Measurements from ENCODE around the gene AATF. TPM values are rescaled to one million over a fixed set of nuclear protein-coding genes. Genes with fewer than 3 reads are reported as not detected.

Gene AATF
- total and polyA plus RNA-seq, 9 of the 15 experiments (the other 6 are each of a cell fraction or from before 2014, with no cell fraction given), result 34.5 to 133 (median 90.1) TPM

GRCh38 chr17:37068266-37068665 is 119.5 kb downstream of the AATF start:
- intact Hi-C loops (cut with micrococcal nuclease), result no loop called here
- 3% methylated on average over 9 of the region's 10 CpGs for WGBS (ENCODE audit: insufficient coverage, low coverage, missing lambda C conversion rate)
- DNase-seq (ENCODE audit: extremely low read depth in 1 of 4, low spot score in 3 of 4) (no peak), FAIRE-seq (no peak), ATAC-seq (no peak)
- Histone ChIP-seq H3K4me1 (replicated peaks in 1 of 2; ENCODE audit: control insufficient read depth in 2 of 2, insufficient read depth in 2 of 2, low read length in 2 of 2) (peaks cover 0 to 12% of the 10 kb centered on the region in 2 experiments; a peak in 2 of 5 replicates), H3K79me2 (ENCODE audit: control insufficient read depth, insufficient read depth, low read length) (no peaks in the 10 kb centered on the region), H3K4me3 (no peak overlapping the region), H3K9me3 (replicated peaks; ENCODE audit: control insufficient read depth, insufficient read depth, low read depth, low read length) (peaks cover 2% of the 10 kb centered on the region; the same call in 1 of the 2 replicates), H3K27me3 (ENCODE audit: control insufficient read depth in 2 of 2, insufficient read depth in 2 of 2, low read length in 2 of 2) (peaks cover 49 to 64% of the 10 kb centered on the region in 2 experiments), H2AFZ (ENCODE audit: low read depth, low read length) (no peak overlapping the region), H3K27ac (ENCODE audit: extremely low read depth, low read depth, low read length) (no peak overlapping the region), H3K4me2 (ENCODE audit: insufficient read depth, low read length) (no peak overlapping the region), H4K20me1 (replicated peaks; ENCODE audit: control insufficient read depth, insufficient read depth, low read length) (peaks cover 14% of the 10 kb centered on the region; the same call in 1 of the 2 replicates), H3K36me3 (ENCODE audit: control insufficient read depth, insufficient read depth, low read length) (no peaks in the 10 kb centered on the region), H3K9ac (ENCODE audit: insufficient read depth in 1 of 2, low read depth in 2 of 2, low read length in 2 of 2) (no peak overlapping the region), H3K9me1 (ENCODE audit: control insufficient read depth, insufficient read depth, low read length) (no peaks in the 10 kb centered on the region)
- TF ChIP-seq SLC30A9 (CRISPR knock-in tag; IDR thresholded peaks at IDR 0.05), result no peak
- TF ChIP-seq ZC3H4 (CRISPR knock-in tag; IDR thresholded peaks at IDR 0.05; ENCODE audit: borderline replicate concordance), result no peak
- no peak for TF ChIP-seq CHD1 (IDR thresholded peaks at IDR 0.05; ENCODE audit: low read length)
- no peak for TF ChIP-seq RBM34 (IDR thresholded peaks at IDR 0.05; ENCODE audit: borderline replicate concordance, insufficient read depth, low read length)
- no peak for TF ChIP-seq SFPQ (IDR thresholded peaks at IDR 0.05; ENCODE audit: low read depth, low read length)
- TF ChIP-seq FOXJ3 (CRISPR knock-in tag; IDR thresholded peaks at IDR 0.05), result no peak
- TF ChIP-seq MTA2 (IDR thresholded peaks at IDR 0.05; ENCODE audit: low read depth), result no peak
- no peak for TF ChIP-seq IRF2 (CRISPR knock-in tag; IDR thresholded peaks at IDR 0.05)
- no peak for TF ChIP-seq DIDO1 (tag; IDR thresholded peaks at IDR 0.05; ENCODE audit: low read depth)
- no peak for TF ChIP-seq ZEB2 (IDR thresholded peaks at IDR 0.05)
- no peak for TF ChIP-seq ZNF124 (CRISPR knock-in tag; IDR thresholded peaks at IDR 0.05)
- no peak for TF ChIP-seq MXD1 (CRISPR knock-in tag; IDR thresholded peaks at IDR 0.05; ENCODE audit: borderline replicate concordance, poor library complexity, severe bottlenecking)
- TF ChIP-seq SIX5 (IDR thresholded peaks at IDR 0.05; ENCODE audit: borderline replicate concordance in 1 of 2, insufficient read depth in 1 of 2, low read depth in 1 of 2, low read length in 2 of 2), result no peak
- TF ChIP-seq PCBP1 (IDR thresholded peaks at IDR 0.05; ENCODE audit: low read depth, low read length, poor library complexity, severe bottlenecking), result no peak
- in situ Hi-C loops (cut with MboI), result no loop called here
- no TSS peak for BruUV-seq (replicated peaks)
- CTCF ChIA-PET (ENCODE audit: low intra/inter-chr PET ratio), result no interaction called here
- POLR2A ChIA-PET, result interaction anchor here (1.1 to 1.3 kb wide), 2 partner anchors 13 to 290 kb away, joined by 3 to 6 read pairs; no protein-coding TSS in a partner anchor
